Measurements from ENCODE around the gene GRIK2.
"Not testable (repeated sequence)": the region's sequence is repeated elsewhere in the genome, so short reads cannot be mapped to it uniquely, and the experiment has no call there.

GRIK2 gene

GRCh38 chr6:102064142-102064541 is 670.6 kb downstream of the GRIK2 start:
- no peak for DNase-seq

GRCh38 chr6:102066301-102066700 is 672.8 kb downstream of the GRIK2 start:
- DNase-seq, result no peak

GRCh38 chr6:102068349-102068929 is 674.9 kb downstream of the GRIK2 start:
- no peak for DNase-seq

GRCh38 chr6:102075539-102075938 is 682.0 kb downstream of the GRIK2 start:
- no peak for DNase-seq

GRCh38 chr6:102085257-102085656 is 691.7 kb downstream of the GRIK2 start:
- no peak for DNase-seq

- DNase-seq, result not testable (repeated sequence)
Observed at GRCh38 chr6:102088160-102088559, 694.7 kb downstream of the GRIK2 start.

- no peak for DNase-seq
Observed at GRCh38 chr6:102114402-102114801, 720.9 kb downstream of the GRIK2 start.

GRCh38 chr6:102115911-102116310 is 722.4 kb downstream of the GRIK2 start:
- DNase-seq, result no peak

GRCh38 chr6:102118034-102118433 is 724.5 kb downstream of the GRIK2 start:
- DNase-seq, result no peak

Data from activated CD4-positive, alpha-beta T cell treated with anti-CD3 and anti-CD28 coated beads, Interleukin-2, amount 50 U/mL, for 1 hour (primary cell).